OCI-LY1 (cell line): ENCODE measurements around the gene UNC13C.

ENCODE experiments used
- H2AFZ ChIP-seq: fragments of 200-600 bp; sonication (generic), shearing (Covaris generic); 2 replicates; pipeline ENCODE4 v1.6.0; 2014; ENCODE audit warnings: antibody characterized with exemption, mild to moderate bottlenecking, low read length
- H3F3A ChIP-seq: fragments of 200-600 bp; sonication (generic), shearing (Covaris generic); 2 replicates; pipeline ENCODE4 v1.6.0; 2014; ENCODE audit warnings: mild to moderate bottlenecking, antibody characterized with exemption, low read length, moderate library complexity; ENCODE audit not compliant: insufficient read depth
- H3K27ac ChIP-seq: fragments of 200-600 bp; sonication (generic); 2 replicates; pipeline ENCODE4 v1.5.1; 2014; ENCODE audit warnings: low read length, mixed run types, mild to moderate bottlenecking, low read depth; ENCODE audit not compliant: poor library complexity, severe bottlenecking
- H3K27me3 ChIP-seq: fragments of 200-600 bp; sonication (generic); 2 replicates; pipeline ENCODE4 v1.6.0; 2014; ENCODE audit warnings: antibody characterized with exemption, mild to moderate bottlenecking, low read length, moderate library complexity; ENCODE audit not compliant: insufficient read depth
- H3K36me3 ChIP-seq: fragments of 200-600 bp; sonication (generic); 2 replicates; pipeline ENCODE4 v1.6.1; 2014; ENCODE audit warnings: mild to moderate bottlenecking, antibody characterized with exemption, low read length, moderate library complexity, mixed read lengths; ENCODE audit not compliant: insufficient read depth
- H3K4me1 ChIP-seq: fragments of 200-600 bp; sonication (generic); 2 replicates; pipeline ENCODE4 v1.5.1; 2014; ENCODE audit warnings: mild to moderate bottlenecking, low read length, moderate library complexity; ENCODE audit not compliant: insufficient read depth, severe bottlenecking
- H3K4me2 ChIP-seq: fragments of 200-600 bp; sonication (generic), shearing (Covaris generic); 2 replicates; pipeline ENCODE4 v1.6.1; 2014; ENCODE audit warnings: low read length
- H3K4me3 ChIP-seq: fragments of 200-600 bp; sonication (generic); 2 replicates; pipeline ENCODE4 v1.5.1; 2014; ENCODE audit warnings: low read length, low read depth, mild to moderate bottlenecking, mixed read lengths; ENCODE audit not compliant: poor library complexity, severe bottlenecking
- H3K79me2 ChIP-seq: fragments of 200-600 bp; shearing (Covaris generic); 2 replicates; pipeline ENCODE4 v1.6.1; 2016; ENCODE audit warnings: mixed run types, low read length, mixed read lengths; ENCODE audit not compliant: insufficient read depth
- H3K9ac ChIP-seq: fragments of 200-600 bp; sonication (generic), shearing (Covaris generic); 2 replicates; pipeline ENCODE4 v1.6.1; 2014; ENCODE audit warnings: mild to moderate bottlenecking, low read length, mixed read lengths
- H3K9me2 ChIP-seq: fragments of 200-600 bp; sonication (generic), shearing (Covaris generic); 2 replicates; pipeline ENCODE4 v1.6.1; 2014; ENCODE audit warnings: low read depth, mild to moderate bottlenecking, low read length, mixed read lengths
- H3K9me3 ChIP-seq: fragments of 200-600 bp; shearing (Covaris generic); 2 replicates; pipeline ENCODE4 v1.6.1; 2014; ENCODE audit warnings: low read length, mixed read lengths
- H4K20me1 ChIP-seq: fragments of 200-600 bp; sonication (generic), shearing (Covaris generic); 2 replicates; pipeline ENCODE4 v1.6.0; 2016; ENCODE audit warnings: mild to moderate bottlenecking, low read length; ENCODE audit not compliant: insufficient read depth
- CTCF ChIP-seq: fragments of 200-600 bp; sonication (generic), shearing (Covaris generic); IDR thresholded peaks from 2 replicates; pipeline ENCODE4 v1.5.1; 2017; ENCODE audit warnings: mild to moderate bottlenecking, antibody characterized with exemption, low read length, moderate library complexity, mixed read lengths
- EZH2 ChIP-seq: fragments of 200-600 bp; sonication (generic), shearing (Covaris generic); IDR thresholded peaks from 2 replicates; pipeline ENCODE4 v1.8.0; 2017; ENCODE audit warnings: borderline replicate concordance, mixed run types, mild to moderate bottlenecking, antibody characterized with exemption, low read length, moderate library complexity, mixed read lengths

The UNC13C gene

GRCh38 chr15:54032066-54032465 lies 53.8 kb downstream of the UNC13C start:
- no peak overlapping the region for H2AFZ ChIP-seq
- 0 out of 2 replicates have a peak, but pooled peaks cover 4% of the 10 kb centered on the region for H3K27me3 ChIP-seq
- H3K4me3 ChIP-seq = no peak overlapping the region
- H3K79me2 ChIP-seq = no peaks in the 10 kb centered on the region
- no peak overlapping the region for H3K27ac ChIP-seq
- no peak for TF ChIP-seq CTCF
- TF ChIP-seq EZH2 = no peak
- no peak overlapping the region for H3K9ac ChIP-seq
- H4K20me1 ChIP-seq = no peaks in the 10 kb centered on the region
- H3K36me3 ChIP-seq = no peaks in the 10 kb centered on the region
- no peaks in the 10 kb centered on the region for H3K4me1 ChIP-seq
- no peaks in the 10 kb centered on the region for H3F3A ChIP-seq
- no peak overlapping the region for H3K4me2 ChIP-seq
- H3K9me2 ChIP-seq = no peaks in the 10 kb centered on the region
- H3K9me3 ChIP-seq = no peaks in the 10 kb centered on the region; the same call in 1 of the 2 replicates

GRCh38 chr15:54033356-54033860 lies 55.2 kb downstream of the UNC13C start:
- Histone ChIP-seq H3K4me2 (no peak overlapping the region), H3K9me2 (no peaks in the 10 kb centered on the region), H3K4me3 (no peak overlapping the region), H3K27me3 (0 out of 2 replicates have a peak, but pooled peaks cover 4% of the 10 kb centered on the region), H3K79me2 (no peaks in the 10 kb centered on the region), H4K20me1 (no peaks in the 10 kb centered on the region), H2AFZ (no peak overlapping the region), H3F3A (no peaks in the 10 kb centered on the region), H3K27ac (no peak overlapping the region), H3K36me3 (no peaks in the 10 kb centered on the region), H3K9ac (no peak overlapping the region), H3K4me1 (no peaks in the 10 kb centered on the region), H3K9me3 (no peaks in the 10 kb centered on the region; the same call in 1 of the 2 replicates)
- TF ChIP-seq CTCF (no peak), EZH2 (no peak)

- no peak overlapping the region for H3K4me2 ChIP-seq
- H3K36me3 ChIP-seq = no peaks in the 10 kb centered on the region
- H3K79me2 ChIP-seq = no peaks in the 10 kb centered on the region
- 0 out of 2 replicates have a peak, but pooled peaks cover 4% of the 10 kb centered on the region for H3K27me3 ChIP-seq
- H2AFZ ChIP-seq = no peak overlapping the region
- H3K4me1 ChIP-seq = no peaks in the 10 kb centered on the region
- H3K9ac ChIP-seq = no peak overlapping the region
- H3K27ac ChIP-seq = no peak overlapping the region
- H4K20me1 ChIP-seq = no peaks in the 10 kb centered on the region
- H3K9me2 ChIP-seq = no peaks in the 10 kb centered on the region
- no peaks in the 10 kb centered on the region; the same call in 1 of the 2 replicates for H3K9me3 ChIP-seq
- H3K4me3 ChIP-seq = no peak overlapping the region
- no peak for TF ChIP-seq CTCF
- TF ChIP-seq EZH2 = no peak
- no peaks in the 10 kb centered on the region for H3F3A ChIP-seq
These were observed 55.7 kb downstream of the UNC13C start for GRCh38 chr15:54033869-54034458.
